Measurements from ENCODE around the gene HS3ST6.
"Not testable (repeated sequence)": the region's sequence is repeated elsewhere in the genome, so short reads cannot be mapped to it uniquely, and the experiment has no call there.

HS3ST6 gene

DNA sequence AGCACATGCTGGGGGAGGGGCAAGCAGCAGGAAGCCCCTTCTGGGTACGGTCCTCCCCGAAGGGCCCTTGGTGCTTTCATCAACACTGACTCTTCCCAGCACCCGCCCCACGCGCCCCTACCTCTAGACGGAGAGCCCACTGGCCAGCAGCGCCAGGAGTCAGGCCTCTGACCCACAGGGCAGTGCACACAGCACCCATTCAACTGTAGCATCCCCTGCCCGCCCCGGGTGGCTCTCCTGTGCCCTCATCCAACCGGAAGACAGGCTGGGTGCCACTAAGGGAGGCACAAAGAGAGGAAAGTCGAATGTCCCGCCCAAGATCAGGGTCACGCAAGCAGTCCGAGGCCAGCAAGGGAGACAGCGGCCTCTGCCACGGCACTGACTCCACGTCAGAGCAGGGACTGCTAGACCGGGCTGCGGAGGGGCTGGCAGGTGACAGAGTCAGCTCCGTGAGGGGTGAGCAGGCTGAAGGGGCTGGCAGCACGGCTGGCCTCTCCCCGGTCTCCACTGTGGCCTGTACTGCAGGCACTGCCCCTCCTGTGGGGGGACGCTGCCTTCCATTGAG lies 15.0 kb upstream of the HS3ST6 start:
- no peak for TF ChIP-seq TAF1 (IDR thresholded peaks at IDR 0.05; ENCODE audit: borderline replicate concordance, low read depth, low read length)
- TF ChIP-seq POLR2A (IDR thresholded peaks at IDR 0.05; ENCODE audit: low read depth, low read length) = no peak
- no peak for TF ChIP-seq POLR2AphosphoS5 (IDR thresholded peaks at IDR 0.05; ENCODE audit: low read depth, low read length)
- FAIRE-seq = no peak
- no peak for DNase-seq (ENCODE audit: insufficient read length)

DNA sequence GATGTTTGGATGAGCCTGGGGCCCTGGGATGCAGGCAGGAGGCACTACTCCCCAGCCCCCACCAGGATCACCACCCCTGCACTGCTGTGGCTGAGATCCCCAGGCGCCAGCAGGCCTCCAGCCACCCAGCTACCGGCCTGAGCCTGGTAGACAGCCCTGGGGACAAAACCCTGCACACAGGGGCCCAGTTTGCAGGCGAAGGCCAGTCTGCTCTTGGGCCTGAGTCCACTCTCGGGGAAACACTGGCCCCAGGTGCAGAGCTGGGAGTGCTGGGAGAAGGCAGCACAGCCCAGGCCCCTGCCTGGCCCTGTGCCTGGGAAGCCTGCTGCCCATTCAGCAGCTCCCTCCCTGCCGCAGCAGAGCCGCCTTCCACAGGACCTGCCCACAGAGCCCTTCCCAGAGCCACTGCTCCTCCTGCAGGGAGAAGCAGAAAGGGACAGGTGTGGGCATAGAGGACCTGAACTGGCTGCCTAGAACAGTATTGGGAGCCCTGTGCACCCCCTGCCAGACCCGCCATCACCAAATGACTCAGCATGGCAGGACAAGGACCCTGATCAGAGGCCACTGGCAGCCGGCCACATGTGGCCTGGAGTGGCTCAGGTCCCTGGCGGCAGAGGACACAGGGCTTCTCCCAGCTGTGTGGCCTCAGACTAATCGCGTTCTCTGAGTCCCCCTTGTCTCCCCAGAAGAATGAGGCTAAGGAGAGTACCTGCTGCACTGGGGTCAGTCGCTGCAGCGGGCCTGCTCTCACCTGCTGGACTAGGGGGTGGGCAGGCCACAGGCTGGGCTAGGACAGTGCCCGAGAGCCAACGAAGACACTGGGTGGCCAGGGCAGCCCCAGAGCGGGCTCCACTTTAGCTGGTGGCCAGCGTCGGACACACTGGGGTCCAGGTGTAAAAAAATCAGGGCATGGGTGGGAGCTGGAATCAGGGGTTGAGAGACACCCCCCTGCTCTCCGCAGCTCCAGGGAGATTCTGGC lies 14.1 kb upstream of the HS3ST6 start:
- TF ChIP-seq POLR2AphosphoS5 (IDR thresholded peaks at IDR 0.05; ENCODE audit: low read depth, low read length) (no peak), POLR2A (IDR thresholded peaks at IDR 0.05; ENCODE audit: low read depth, low read length) (no peak), TAF1 (IDR thresholded peaks at IDR 0.05; ENCODE audit: borderline replicate concordance, low read depth, low read length) (no peak)
- no peak for FAIRE-seq
- no peak for DNase-seq (ENCODE audit: insufficient read length)

DNA sequence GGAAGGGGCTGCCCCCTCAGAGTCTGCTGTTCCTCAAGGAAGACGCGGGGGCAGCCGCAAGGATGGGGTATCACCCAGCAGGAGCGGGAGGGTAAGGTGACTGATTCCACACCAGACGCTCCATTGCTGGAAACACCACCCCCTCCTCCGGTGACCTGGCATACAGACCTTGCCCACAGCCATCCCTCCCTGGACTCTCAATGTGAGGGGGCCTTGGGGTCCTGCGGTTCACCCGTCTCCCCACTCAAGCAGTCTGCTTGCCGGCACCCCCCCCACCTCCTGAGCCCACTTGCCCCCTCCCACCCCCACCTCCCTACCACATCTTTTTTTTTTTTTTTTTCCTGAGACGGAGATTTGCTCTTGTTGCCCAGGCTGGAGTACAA lies 12.1 kb upstream of the HS3ST6 start:
- FAIRE-seq = no peak
- TF ChIP-seq POLR2AphosphoS5 (IDR thresholded peaks at IDR 0.05; ENCODE audit: low read depth, low read length) = no peak
- TF ChIP-seq POLR2A (IDR thresholded peaks at IDR 0.05; ENCODE audit: low read depth, low read length) = no peak
- no peak for TF ChIP-seq TAF1 (IDR thresholded peaks at IDR 0.05; ENCODE audit: borderline replicate concordance, low read depth, low read length)
- DNase-seq (ENCODE audit: insufficient read length) = no peak

DNA sequence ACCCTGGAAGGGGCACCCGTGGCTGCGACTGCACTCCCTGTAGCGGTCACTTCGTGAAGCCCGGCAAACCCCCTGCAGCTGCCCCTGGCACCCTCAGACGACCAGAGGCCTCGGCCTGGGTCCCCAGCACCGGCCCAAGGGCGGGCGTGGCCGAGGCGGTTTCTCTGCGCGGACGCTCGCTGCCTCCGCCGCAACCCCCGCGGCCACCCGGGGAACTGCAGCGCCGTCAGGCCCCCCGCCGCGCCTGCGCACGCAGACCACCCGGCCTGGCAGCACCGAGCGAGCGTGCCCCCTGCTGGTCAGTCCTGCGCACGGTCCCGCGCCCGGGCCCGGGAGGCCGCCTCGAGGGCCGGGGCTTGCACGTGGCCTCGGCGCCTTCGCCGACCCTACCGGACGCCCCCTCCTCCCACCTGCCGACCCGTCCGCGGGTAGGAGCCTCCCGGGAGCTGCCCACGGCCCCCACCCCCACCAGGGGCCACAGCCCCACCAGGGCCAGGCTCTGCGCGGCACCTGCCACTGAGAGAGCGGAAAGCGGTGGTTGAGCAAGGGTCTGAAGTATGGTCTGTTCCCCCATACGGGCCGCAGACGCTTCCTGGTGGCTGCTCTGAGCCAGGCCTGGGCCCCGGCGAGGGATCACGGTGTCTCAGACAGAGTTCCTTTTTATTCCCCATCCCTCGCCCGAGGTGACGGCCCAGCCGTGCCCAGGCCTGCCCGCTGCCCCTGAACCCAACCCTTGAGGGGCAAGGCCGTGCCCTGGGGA lies 11.5 kb upstream of the HS3ST6 start:
- DNase-seq (ENCODE audit: insufficient read length) (peak; percentile 99), FAIRE-seq (peak; percentile 98)
- TF ChIP-seq TAF1 (IDR thresholded peaks at IDR 0.05; ENCODE audit: borderline replicate concordance, low read depth, low read length) (no peak), POLR2AphosphoS5 (IDR thresholded peaks at IDR 0.05; ENCODE audit: low read depth, low read length) (no peak), POLR2A (IDR thresholded peaks at IDR 0.05; ENCODE audit: low read depth, low read length) (no peak)

DNA sequence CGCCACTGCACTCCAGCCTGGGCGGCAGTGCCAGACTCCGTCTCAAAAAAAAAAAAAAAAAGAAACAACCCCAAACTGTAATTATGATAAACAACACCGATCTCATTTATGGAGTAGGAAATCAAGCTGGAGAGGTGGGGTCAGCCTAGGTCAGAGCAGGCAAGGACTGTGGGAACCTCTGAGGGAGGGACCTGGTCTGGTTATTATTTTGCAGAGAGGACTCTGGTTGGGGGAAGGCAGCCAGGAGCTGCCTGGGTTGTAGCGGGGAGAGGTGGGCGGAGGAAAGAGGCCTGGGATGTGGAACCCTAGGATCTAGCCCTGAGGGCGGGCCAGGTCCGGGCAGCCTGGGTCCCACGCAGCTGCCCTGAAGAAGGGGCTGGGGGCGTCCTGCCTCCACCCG lies 10.9 kb upstream of the HS3ST6 start:
- FAIRE-seq (peak; percentile 68), DNase-seq (ENCODE audit: insufficient read length) (no peak)
- TF ChIP-seq POLR2AphosphoS5 (IDR thresholded peaks at IDR 0.05; ENCODE audit: low read depth, low read length) (no peak), POLR2A (IDR thresholded peaks at IDR 0.05; ENCODE audit: low read depth, low read length) (no peak), TAF1 (IDR thresholded peaks at IDR 0.05; ENCODE audit: borderline replicate concordance, low read depth, low read length) (no peak)

DNA sequence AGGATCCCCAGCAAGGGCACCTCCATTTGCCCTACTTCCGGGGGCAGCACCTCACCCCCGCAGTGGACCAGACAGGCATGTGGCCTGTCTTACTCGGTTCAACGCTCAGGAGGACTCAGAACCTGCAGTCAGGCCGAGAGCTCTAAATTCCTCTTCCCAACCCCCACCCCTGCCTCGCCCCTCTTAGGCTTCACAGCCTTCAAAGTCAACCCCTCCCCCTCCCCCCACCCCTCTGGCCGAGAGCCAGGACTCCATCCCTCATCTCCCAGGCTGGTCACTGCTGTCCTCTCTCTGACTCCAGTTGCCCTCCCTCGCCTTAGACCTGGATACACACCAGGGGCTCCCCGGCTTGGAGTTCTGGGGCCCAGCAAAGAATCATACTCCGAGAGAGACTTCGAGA lies 8.1 kb upstream of the HS3ST6 start:
- DNase-seq (ENCODE audit: insufficient read length) = no peak
- no peak for TF ChIP-seq POLR2AphosphoS5 (IDR thresholded peaks at IDR 0.05; ENCODE audit: low read depth, low read length)
- TF ChIP-seq TAF1 (IDR thresholded peaks at IDR 0.05; ENCODE audit: borderline replicate concordance, low read depth, low read length) = no peak
- no peak for TF ChIP-seq POLR2A (IDR thresholded peaks at IDR 0.05; ENCODE audit: low read depth, low read length)
- no peak for FAIRE-seq

DNA sequence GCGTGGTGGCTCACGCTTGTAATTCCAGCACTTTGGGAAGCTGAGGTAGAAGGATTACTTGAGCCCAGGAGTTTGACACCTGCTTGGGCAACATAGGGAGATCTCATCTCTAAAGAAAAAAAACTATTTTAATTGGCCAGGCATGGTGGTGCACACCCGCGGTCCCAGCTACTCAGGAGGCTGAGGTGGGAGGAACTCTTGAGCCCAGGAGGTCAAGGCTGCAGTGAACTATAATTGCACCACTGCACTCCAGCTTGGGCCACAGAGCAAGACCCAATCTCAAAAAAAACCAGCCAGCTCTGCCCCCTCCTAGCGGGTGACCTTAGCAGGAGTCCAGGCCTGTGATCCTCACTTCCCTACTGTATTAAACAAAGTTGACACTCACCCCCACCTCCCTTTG lies 5.9 kb upstream of the HS3ST6 start:
- no peak for DNase-seq (ENCODE audit: insufficient read length)
- no peak for FAIRE-seq
- TF ChIP-seq POLR2AphosphoS5 (IDR thresholded peaks at IDR 0.05; ENCODE audit: low read depth, low read length) (no peak), POLR2A (IDR thresholded peaks at IDR 0.05; ENCODE audit: low read depth, low read length) (no peak), TAF1 (IDR thresholded peaks at IDR 0.05; ENCODE audit: borderline replicate concordance, low read depth, low read length) (no peak)

DNA sequence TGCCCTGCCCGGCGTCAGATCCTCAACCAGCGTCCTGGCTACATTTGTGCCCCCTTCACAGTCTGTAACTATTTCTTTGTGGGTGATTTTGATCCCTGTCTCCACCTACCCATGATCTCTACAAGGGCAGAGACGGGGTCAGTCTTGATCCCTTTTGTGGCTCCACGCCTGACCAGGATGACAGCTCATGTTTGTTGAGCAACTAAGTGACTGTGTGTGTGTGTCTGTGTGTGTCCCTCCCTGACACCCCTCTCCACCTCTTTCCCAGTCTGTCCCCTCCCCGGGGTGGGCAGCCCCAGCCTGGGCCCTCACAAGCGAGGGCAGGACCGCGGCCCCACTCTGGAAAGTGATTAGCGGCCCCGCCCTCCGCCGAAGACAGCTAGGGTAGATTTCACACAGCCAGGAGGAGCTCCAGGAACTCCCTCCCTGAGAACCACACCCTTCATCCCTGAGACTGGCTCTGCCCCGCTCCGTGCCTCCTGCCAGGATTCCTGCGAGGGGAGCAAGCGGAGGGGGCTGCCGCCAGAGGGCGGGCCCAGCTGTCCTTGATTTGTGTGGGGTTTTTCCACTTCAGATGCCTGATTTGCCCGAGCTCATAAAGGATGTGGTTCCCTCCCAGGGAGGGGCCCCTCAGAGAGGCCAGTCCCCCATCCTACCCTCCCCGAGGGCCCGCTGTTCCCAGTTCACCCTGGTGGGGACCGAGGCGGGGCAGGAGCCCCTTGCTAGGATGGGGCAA lies 5.3 kb upstream of the HS3ST6 start:
- TF ChIP-seq POLR2AphosphoS5 (IDR thresholded peaks at IDR 0.05; ENCODE audit: low read depth, low read length) = no peak
- TF ChIP-seq TAF1 (IDR thresholded peaks at IDR 0.05; ENCODE audit: borderline replicate concordance, low read depth, low read length) = no peak
- TF ChIP-seq POLR2A (IDR thresholded peaks at IDR 0.05; ENCODE audit: low read depth, low read length) = no peak
- DNase-seq (ENCODE audit: insufficient read length) = no peak
- no peak for FAIRE-seq

DNA sequence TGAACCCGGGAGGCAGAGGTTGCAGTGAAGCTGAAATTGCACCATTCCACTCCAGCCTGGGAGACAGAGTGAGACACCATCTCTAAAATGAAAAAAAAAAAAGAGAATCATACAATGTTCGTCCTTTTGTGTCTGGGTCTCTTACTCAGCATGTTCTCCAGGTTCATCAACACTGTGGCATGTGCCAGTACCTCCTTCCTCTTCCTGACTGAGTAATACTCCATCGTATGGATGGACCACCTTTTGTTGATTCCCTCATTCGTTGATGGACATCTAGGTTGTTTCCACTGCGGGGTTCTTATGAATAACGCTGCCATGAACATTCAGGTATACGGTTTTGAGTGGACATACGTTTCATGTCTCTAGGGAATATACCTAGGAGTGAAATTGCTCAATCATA lies 4.1 kb upstream of the HS3ST6 start:
- no peak for FAIRE-seq
- TF ChIP-seq POLR2A (IDR thresholded peaks at IDR 0.05; ENCODE audit: low read depth, low read length) = no peak
- no peak for TF ChIP-seq TAF1 (IDR thresholded peaks at IDR 0.05; ENCODE audit: borderline replicate concordance, low read depth, low read length)
- TF ChIP-seq POLR2AphosphoS5 (IDR thresholded peaks at IDR 0.05; ENCODE audit: low read depth, low read length) = no peak

DNA sequence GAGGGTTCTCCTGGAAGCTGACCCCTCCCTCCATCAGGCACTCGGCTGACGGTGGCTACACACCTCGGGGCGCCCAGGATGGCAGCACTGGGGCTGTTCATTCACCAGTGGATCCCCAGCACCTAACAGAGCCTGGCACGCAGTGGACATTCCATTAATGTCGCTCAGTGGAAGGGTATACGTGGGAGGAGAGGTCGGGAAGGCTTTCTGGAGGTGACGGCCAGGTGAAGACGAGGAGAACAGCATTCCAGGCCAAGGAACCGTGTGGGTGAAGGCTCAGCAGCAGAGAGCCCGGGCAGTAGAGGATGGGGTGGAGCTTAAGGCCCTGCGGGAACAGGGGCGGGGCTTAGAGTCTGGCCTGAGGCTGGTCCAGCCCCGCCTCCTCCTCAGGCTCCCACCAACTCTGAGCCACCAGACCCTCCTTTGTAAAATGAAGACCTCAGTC lies 2.5 kb upstream of the HS3ST6 start:
- no peak for FAIRE-seq
- TF ChIP-seq POLR2AphosphoS5 (IDR thresholded peaks at IDR 0.05; ENCODE audit: low read depth, low read length) (no peak), TAF1 (IDR thresholded peaks at IDR 0.05; ENCODE audit: borderline replicate concordance, low read depth, low read length) (no peak), POLR2A (IDR thresholded peaks at IDR 0.05; ENCODE audit: low read depth, low read length) (no peak)
- no peak for DNase-seq (ENCODE audit: insufficient read length)

More for the DNA sequence above, 4.1 kb upstream of the HS3ST6 start:
- no peak for DNase-seq (ENCODE audit: insufficient read length)

DNA sequence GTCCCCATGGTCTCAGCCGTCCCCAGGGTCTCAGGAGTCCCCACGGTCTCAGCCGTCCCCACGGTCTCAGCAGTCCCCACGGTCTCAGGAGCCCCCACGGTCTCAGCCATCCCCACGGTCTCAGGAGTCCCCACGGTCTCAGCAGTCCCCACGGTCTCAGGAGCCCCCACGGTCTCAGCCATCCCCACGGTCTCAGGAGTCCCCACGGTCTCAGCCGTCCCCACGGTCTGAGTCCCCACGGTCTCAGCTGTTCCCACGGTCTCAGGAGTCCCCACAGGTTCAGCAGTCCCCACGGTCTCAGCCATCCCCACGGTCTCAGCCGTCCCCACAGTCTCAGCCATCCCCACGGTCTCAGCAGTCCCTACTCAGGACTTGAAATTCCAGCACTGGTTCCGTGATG lies 1.9 kb upstream of the HS3ST6 start:
- FAIRE-seq; DNase-seq (ENCODE audit: insufficient read length): not testable (repeated sequence)

Data from GM12892 (cell line).